ENCODE results near the gene HIF1A.
A peak's percentile ranks its signal among the peaks of the same experiment; 100 is the strongest.
"Not testable (repeated sequence)": the region's sequence is repeated elsewhere in the genome, so short reads cannot be mapped to it uniquely, and the experiment has no call there.

HIF1A gene

GRCh38 chr14:61694830-61695694 is at the start of gene HIF1A:
HIF1A (plus strand) TSS chr14:61695513; CDS start chr14:61695805, 292 bp downstream.
- peak; percentile 97 to 98 for DNase-seq

GRCh38 chr14:61646366-61647116 is 48.8 kb upstream of the HIF1A start:
- no peak for DNase-seq

- DNase-seq, result no peak
Measured at GRCh38 chr14:61647704-61648103, 47.6 kb upstream of the HIF1A start.

- DNase-seq, result no peak
Measured at GRCh38 chr14:61648377-61648776, 46.9 kb upstream of the HIF1A start.

GRCh38 chr14:61649283-61649682 is 46.0 kb upstream of the HIF1A start:
- DNase-seq, result no peak

- DNase-seq, result no peak
Measured at GRCh38 chr14:61651355-61651754, 44.0 kb upstream of the HIF1A start.

GRCh38 chr14:61652526-61653262 is 42.6 kb upstream of the HIF1A start:
- no peak for DNase-seq

- no peak for DNase-seq
Measured at GRCh38 chr14:61653507-61653906, 41.8 kb upstream of the HIF1A start.

- DNase-seq, result no peak
Measured at GRCh38 chr14:61654026-61654425, 41.3 kb upstream of the HIF1A start.

GRCh38 chr14:61655777-61656176 is 39.5 kb upstream of the HIF1A start:
- no peak for DNase-seq

- DNase-seq, result no peak
Measured at GRCh38 chr14:61656341-61656740, 39.0 kb upstream of the HIF1A start.

- not testable (repeated sequence) for DNase-seq
Measured at GRCh38 chr14:61658111-61658510, 37.2 kb upstream of the HIF1A start.

- DNase-seq, result no peak
Measured at GRCh38 chr14:61659582-61659981, 35.7 kb upstream of the HIF1A start.

- no peak for DNase-seq
Measured at GRCh38 chr14:61661471-61662400, 33.6 kb upstream of the HIF1A start.

- DNase-seq, result peak; percentile 79 to 84
Measured at GRCh38 chr14:61662437-61663311, 32.6 kb upstream of the HIF1A start.

GRCh38 chr14:61663312-61663979 is 31.9 kb upstream of the HIF1A start:
- peak; percentile 76 to 92 for DNase-seq

GRCh38 chr14:61668282-61668681 is 27.0 kb upstream of the HIF1A start:
- peak; percentile 23 to 28 for DNase-seq

GRCh38 chr14:61670576-61670975 is 24.7 kb upstream of the HIF1A start:
- no peak for DNase-seq

- DNase-seq, result peak in 1 of 2 experiments; percentile 32
Measured at GRCh38 chr14:61671082-61671481, 24.2 kb upstream of the HIF1A start.

GRCh38 chr14:61672796-61673195 is 22.5 kb upstream of the HIF1A start:
- DNase-seq, result no peak
